SK-N-MC (cell line): Measurements from ENCODE around the gene WDR64.

Experiments used
- EZH2 ChIP-seq: fragments of 200-600 bp; sonication (generic); IDR thresholded peaks from one replicate; pipeline ENCODE4 v1.6.1; 2017; ENCODE audit warnings: antibody characterized with exemption
- FOXP2 ChIP-seq: optimal IDR thresholded peaks from 2 replicates; pipeline ENCODE3; 2011; ENCODE audit warnings: mild to moderate bottlenecking, moderate library complexity; ENCODE audit not compliant: insufficient read depth; ENCODE audit errors: extremely low read length, control extremely low read depth
- POLR2AphosphoS5 ChIP-seq: IDR thresholded peaks from 2 replicates; pipeline ENCODE4 v1.6.1; 2012; ENCODE audit warnings: mild to moderate bottlenecking, low read depth, low read length, borderline replicate concordance

DNA sequence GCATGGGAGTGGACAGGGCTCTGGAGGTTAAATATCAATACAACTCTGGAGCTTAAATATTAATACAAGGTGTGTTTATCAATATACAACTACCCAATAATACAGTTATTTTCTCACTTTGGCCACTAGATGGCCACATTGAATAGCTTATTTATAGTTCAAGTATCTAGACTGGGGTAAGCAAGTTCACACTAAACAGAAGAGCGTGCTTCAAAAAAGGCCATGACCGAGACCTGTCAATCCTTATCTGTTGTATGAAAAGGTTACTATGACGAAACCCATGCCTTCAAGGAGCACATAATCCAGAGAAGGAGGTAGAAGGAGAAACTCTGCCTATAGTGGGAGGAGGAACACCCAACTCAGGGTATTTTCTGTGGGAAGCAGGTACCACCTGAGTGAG is 41.0 kb upstream of the WDR64 start:
- TF ChIP-seq POLR2AphosphoS5 (no peak), EZH2 (no peak), FOXP2 (no peak)
